ENCODE data around the gene MARCO.
"Not testable (repeated sequence)": the region's sequence is repeated elsewhere in the genome, so short reads cannot be mapped to it uniquely, and the experiment has no call there.

MARCO gene

GRCh38 chr2:118975133-118975532 is 33.1 kb downstream of the MARCO start:
- no peak for DNase-seq

- no peak for DNase-seq
These were observed 36.1 kb downstream of the MARCO start for GRCh38 chr2:118978064-118978463.

GRCh38 chr2:118979152-118979861 is 37.3 kb downstream of the MARCO start:
- DNase-seq = no peak

- no peak for DNase-seq
These were observed 38.0 kb downstream of the MARCO start for GRCh38 chr2:118980022-118980421.

- no peak for DNase-seq
These were observed 38.6 kb downstream of the MARCO start for GRCh38 chr2:118980573-118980972.

GRCh38 chr2:118981632-118982031 is 39.6 kb downstream of the MARCO start:
- DNase-seq = no peak

- DNase-seq = no peak
These were observed 40.0 kb downstream of the MARCO start for GRCh38 chr2:118982039-118982438.

- DNase-seq = no peak
These were observed 41.1 kb downstream of the MARCO start for GRCh38 chr2:118983133-118983532.

GRCh38 chr2:118983915-118984314 is 41.9 kb downstream of the MARCO start:
- no peak for DNase-seq

GRCh38 chr2:118986738-118987137 is 44.7 kb downstream of the MARCO start:
- DNase-seq = no peak

- DNase-seq = no peak
These were observed 45.9 kb downstream of the MARCO start for GRCh38 chr2:118987886-118988285.

- DNase-seq = no peak
These were observed 46.7 kb downstream of the MARCO start for GRCh38 chr2:118988706-118989105.

- no peak for DNase-seq
These were observed 47.5 kb downstream of the MARCO start for GRCh38 chr2:118989481-118989880.

GRCh38 chr2:118990757-118991545 is 49.0 kb downstream of the MARCO start:
- no peak for DNase-seq

GRCh38 chr2:118991554-118991953 is 49.6 kb downstream of the MARCO start:
- no peak for DNase-seq

GRCh38 chr2:118992740-118993391 is 50.9 kb downstream of the MARCO start:
- no peak for DNase-seq

GRCh38 chr2:118993392-118993752 is 51.4 kb downstream of the MARCO start:
- no peak for DNase-seq

- no peak for DNase-seq
These were observed 52.2 kb downstream of the MARCO start for GRCh38 chr2:118994172-118994700.

- no peak for DNase-seq
These were observed 52.8 kb downstream of the MARCO start for GRCh38 chr2:118994778-118995177.

- DNase-seq = not testable (repeated sequence)
These were observed 61.9 kb downstream of the MARCO start for GRCh38 chr2:119003856-119004255.

GRCh38 chr2:119004602-119005001 is 62.6 kb downstream of the MARCO start:
- no peak for DNase-seq

- no peak for DNase-seq
These were observed 63.1 kb downstream of the MARCO start for GRCh38 chr2:119005051-119005450.

GRCh38 chr2:119005555-119005954 is 63.6 kb downstream of the MARCO start:
- DNase-seq = no peak

GRCh38 chr2:119006441-119006840 is 64.4 kb downstream of the MARCO start:
- no peak for DNase-seq
